Measurements from ENCODE around the gene RBL1.

The RBL1 gene

GRCh38 chr20:36989797-36990196 is 106.0 kb downstream of the RBL1 start:
- DNase-seq (ENCODE audit: low read depth): no peak
- H3K4me3 ChIP-seq (replicated peaks; ENCODE audit: low read depth, low read length): no peak overlapping the region
- TF ChIP-seq, protein P1, sequence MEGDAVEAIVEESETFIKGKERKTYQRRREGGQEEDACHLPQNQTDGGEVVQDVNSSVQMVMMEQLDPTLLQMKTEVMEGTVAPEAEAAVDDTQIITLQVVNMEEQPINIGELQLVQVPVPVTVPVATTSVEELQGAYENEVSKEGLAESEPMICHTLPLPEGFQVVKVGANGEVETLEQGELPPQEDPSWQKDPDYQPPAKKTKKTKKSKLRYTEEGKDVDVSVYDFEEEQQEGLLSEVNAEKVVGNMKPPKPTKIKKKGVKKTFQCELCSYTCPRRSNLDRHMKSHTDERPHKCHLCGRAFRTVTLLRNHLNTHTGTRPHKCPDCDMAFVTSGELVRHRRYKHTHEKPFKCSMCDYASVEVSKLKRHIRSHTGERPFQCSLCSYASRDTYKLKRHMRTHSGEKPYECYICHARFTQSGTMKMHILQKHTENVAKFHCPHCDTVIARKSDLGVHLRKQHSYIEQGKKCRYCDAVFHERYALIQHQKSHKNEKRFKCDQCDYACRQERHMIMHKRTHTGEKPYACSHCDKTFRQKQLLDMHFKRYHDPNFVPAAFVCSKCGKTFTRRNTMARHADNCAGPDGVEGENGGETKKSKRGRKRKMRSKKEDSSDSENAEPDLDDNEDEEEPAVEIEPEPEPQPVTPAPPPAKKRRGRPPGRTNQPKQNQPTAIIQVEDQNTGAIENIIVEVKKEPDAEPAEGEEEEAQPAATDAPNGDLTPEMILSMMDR (IDR thresholded peaks at IDR 0.05; ENCODE audit: low read length, missing control alignments): no peak

DNA sequence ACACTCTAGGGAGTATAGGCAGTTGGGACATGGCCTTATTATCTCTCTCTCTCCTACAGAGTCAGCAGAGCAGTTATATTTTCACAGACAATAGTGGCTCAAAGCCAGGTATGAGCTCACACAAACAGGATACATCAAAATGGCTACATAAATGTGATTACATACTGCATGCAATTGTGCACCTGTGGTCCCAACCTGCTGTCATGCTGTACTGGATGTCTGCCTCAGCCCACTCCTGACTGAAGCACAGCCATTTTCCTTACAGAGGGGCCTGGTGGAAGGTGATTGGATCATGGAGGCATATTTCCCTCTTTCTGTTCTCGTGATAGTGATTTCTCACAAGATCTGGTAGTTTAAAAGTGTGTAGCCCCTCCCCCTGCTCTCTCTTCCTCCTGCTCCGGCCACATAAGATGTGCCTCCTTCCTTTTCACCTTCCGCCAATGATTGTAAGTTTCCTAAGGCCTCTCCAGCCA is 107.3 kb downstream of the RBL1 start:
- peak; percentile 83 for DNase-seq (ENCODE audit: low read depth)
- no peak overlapping the region for H3K4me3 ChIP-seq (replicated peaks; ENCODE audit: low read depth, low read length)
- TF ChIP-seq, protein P1 (IDR thresholded peaks at IDR 0.05; ENCODE audit: low read length, missing control alignments): no peak

GRCh38 chr20:36984257-36984638 is 111.5 kb downstream of the RBL1 start:
- no peak for DNase-seq (ENCODE audit: low read depth)
- TF ChIP-seq, protein P1 (IDR thresholded peaks at IDR 0.05; ENCODE audit: low read length, missing control alignments): no peak
- no peak overlapping the region for H3K4me3 ChIP-seq (replicated peaks; ENCODE audit: low read depth, low read length)

DNA sequence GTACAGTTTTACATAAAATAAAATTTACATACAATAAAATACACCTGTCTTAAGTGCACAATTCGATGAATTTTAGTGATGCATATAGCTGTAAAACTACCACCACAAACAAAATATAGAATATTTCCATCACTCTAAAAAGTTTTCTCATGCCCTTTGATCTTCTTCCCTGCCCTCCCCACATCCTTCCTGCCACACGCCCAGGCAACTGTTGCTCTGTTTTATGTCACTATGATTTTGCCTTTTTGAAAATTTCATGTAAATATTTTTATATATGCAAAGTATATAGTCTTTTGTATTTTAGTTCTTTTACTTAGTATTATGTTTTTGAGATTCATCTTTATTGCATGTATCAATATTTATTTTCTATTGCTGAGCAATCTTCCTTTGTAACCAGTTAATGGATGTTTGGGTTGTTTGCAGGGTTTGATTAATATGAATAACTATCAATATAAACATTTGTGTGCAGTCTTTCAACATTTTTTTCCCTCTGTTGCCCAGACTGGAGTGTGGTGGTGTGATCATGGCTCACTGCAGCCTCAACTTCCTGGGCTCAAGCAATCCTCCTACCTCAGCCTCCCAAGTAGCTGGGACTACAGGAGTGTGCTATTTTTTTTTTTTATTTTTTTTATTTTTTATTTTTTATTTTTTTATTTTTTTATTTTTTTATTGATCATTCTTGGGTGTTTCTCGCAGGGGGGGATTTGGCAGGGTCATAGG is 120.5 kb downstream of the RBL1 start:
- no peak for DNase-seq (ENCODE audit: low read depth)
- TF ChIP-seq, protein P1 (IDR thresholded peaks at IDR 0.05; ENCODE audit: low read length, missing control alignments): no peak
- no peak overlapping the region for H3K4me3 ChIP-seq (replicated peaks; ENCODE audit: low read depth, low read length)

GRCh38 chr20:36974660-36975059 is 121.1 kb downstream of the RBL1 start:
- DNase-seq (ENCODE audit: low read depth): no peak
- H3K4me3 ChIP-seq (replicated peaks; ENCODE audit: low read depth, low read length): no peak overlapping the region
- TF ChIP-seq, protein P1 (IDR thresholded peaks at IDR 0.05; ENCODE audit: low read length, missing control alignments): no peak

DNA sequence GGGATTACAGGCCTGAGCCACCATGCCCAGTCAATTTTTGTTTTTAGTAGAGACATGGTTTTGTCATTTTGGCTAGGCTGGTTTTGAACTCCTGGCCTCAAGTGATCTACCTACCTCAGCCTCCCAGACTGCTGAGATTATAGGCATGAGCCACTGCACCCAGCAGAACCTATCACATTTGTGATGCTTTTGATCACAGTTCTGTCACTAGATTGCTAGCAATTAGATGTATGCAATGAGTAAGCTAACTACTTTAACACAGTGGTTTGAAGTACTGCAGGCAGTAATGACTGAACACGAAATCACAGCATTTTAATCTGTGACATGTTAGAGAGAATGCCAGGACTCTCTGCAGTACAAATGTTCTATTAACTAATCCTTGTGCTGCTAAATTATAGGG is 124.7 kb downstream of the RBL1 start:
- TF ChIP-seq, protein P1 (IDR thresholded peaks at IDR 0.05; ENCODE audit: low read length, missing control alignments): no peak
- H3K4me3 ChIP-seq (replicated peaks; ENCODE audit: low read depth, low read length): no peak overlapping the region
- no peak for DNase-seq (ENCODE audit: low read depth)

Measured in fibroblast of pulmonary artery (primary cell).